Stimulated activated CD8-positive, alpha-beta memory T cell treated with anti-CD3 and anti-CD28 coated beads, Interleukin-7, amount 100 ng/mL, for 1 hour (primary cell): Measurements from ENCODE around the gene CASP14.
"Not testable (repeated sequence)": the region's sequence is repeated elsewhere in the genome, so short reads cannot be mapped to it uniquely, and the experiment has no call there.

Source experiments
- DNase-seq, 2 donors: peaks; one replicate each; pipeline ENCODE4 v3.0.0-alpha.2; 2020; ENCODE audit warnings: low read depth in 2 of 2

Gene CASP14

GRCh38 chr19:15072930-15073647 lies 23.8 kb downstream of the CASP14 start:
- DNase-seq: no peak

- DNase-seq: no peak
Measured at GRCh38 chr19:15074371-15074770, 25.1 kb downstream of the CASP14 start.

GRCh38 chr19:15075806-15076205 lies 26.5 kb downstream of the CASP14 start:
- DNase-seq: no peak

- not testable (repeated sequence) for DNase-seq
Measured at GRCh38 chr19:15080002-15080401, 30.7 kb downstream of the CASP14 start.

GRCh38 chr19:15081911-15082310 lies 32.6 kb downstream of the CASP14 start, which contains the start of gene OR1I1:
TSS of gene OR1I1 (plus strand) at chr19:15082211. CDS start at chr19:15087066, 4,855 bp downstream.
- no peak for DNase-seq

- no peak for DNase-seq
Measured at GRCh38 chr19:15087182-15087581, 37.9 kb downstream of the CASP14 start.

- peak in 1 of 2 donors; percentile 8 for DNase-seq
Measured at GRCh38 chr19:15091918-15092753, 42.9 kb downstream of the CASP14 start.

- no peak for DNase-seq
Measured at GRCh38 chr19:15093001-15093400, 43.7 kb downstream of the CASP14 start.

- DNase-seq: no peak
Measured at GRCh38 chr19:15096223-15096622, 46.9 kb downstream of the CASP14 start.

GRCh38 chr19:15097980-15098379 lies 48.7 kb downstream of the CASP14 start:
- DNase-seq: not testable (repeated sequence)

GRCh38 chr19:15098460-15098859 lies 49.2 kb downstream of the CASP14 start:
- no peak for DNase-seq

GRCh38 chr19:15099017-15099582 lies 49.8 kb downstream of the CASP14 start:
- no peak for DNase-seq

GRCh38 chr19:15101479-15102082 lies 52.3 kb downstream of the CASP14 start:
- DNase-seq: peak in 1 of 2 donors; percentile 13

GRCh38 chr19:15104003-15104402 lies 54.7 kb downstream of the CASP14 start:
- DNase-seq: no peak

- DNase-seq: no peak
Measured at GRCh38 chr19:15104411-15104810, 55.1 kb downstream of the CASP14 start.

- DNase-seq: no peak
Measured at GRCh38 chr19:15105044-15105443, 55.8 kb downstream of the CASP14 start.

- DNase-seq: no peak
Measured at GRCh38 chr19:15107061-15108010, 58.1 kb downstream of the CASP14 start, which contains the start of gene SYDE1. TSS of gene SYDE1 (plus strand) at chr19:15107401. CDS start at chr19:15107434, 33 bp downstream.
